ENCODE measurements around the gene ZNF473. TPM values are rescaled to one million over a fixed set of nuclear protein-coding genes. Genes with fewer than 3 reads are reported as not detected.

Gene ZNF473
- total RNA-seq, 2 experiments from 2014 or later = 16.9 to 23.1 TPM

DNA sequence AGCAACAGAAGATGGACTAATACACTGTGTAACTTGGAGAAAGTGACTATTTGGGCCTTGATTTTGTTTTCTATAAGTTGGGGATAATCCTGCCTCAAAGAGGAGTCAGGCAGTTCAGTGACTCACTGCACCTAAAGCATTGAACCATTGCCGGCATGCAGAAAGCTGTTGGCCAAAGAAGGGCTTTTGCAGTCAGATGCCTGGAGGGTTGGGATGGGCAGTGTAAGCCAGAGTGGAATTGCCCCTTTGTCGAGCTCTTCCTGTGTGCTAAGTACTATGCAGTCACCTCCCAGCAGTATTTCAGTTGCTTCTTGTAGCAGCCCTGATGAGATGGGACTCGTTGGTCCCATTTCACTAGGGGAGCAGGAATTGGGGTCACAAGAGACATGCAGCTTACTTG, 11.1 kb downstream of the ZNF473 start:
- H3K36me3 ChIP-seq (ENCODE audit: insufficient read depth, low read length) = peaks cover 92% of the 10 kb centered on the region
- H3K4me3 ChIP-seq (ENCODE audit: low read depth, low read length, poor library complexity, severe bottlenecking) = no peak overlapping the region
- no peaks in the 10 kb centered on the region for H3K79me2 ChIP-seq (ENCODE audit: insufficient read depth, low read depth, low read length)
- H3K9me2 ChIP-seq (ENCODE audit: insufficient read depth, low read length) = no peaks in the 10 kb centered on the region
- H3K9me3 ChIP-seq (ENCODE audit: low read length) = no peaks in the 10 kb centered on the region
- CTCF ChIA-PET (ENCODE audit: unreplicated experiment) = no interaction called here
- H2AFZ ChIP-seq (ENCODE audit: low read length) = no peak overlapping the region
- H4K20me1 ChIP-seq (ENCODE audit: insufficient read depth, low read length) = no peaks in the 10 kb centered on the region; the same call in 1 of the 2 replicates
- DNase-seq (ENCODE audit: low spot score) = no peak
- intact Hi-C loops (cut with micrococcal nuclease; ENCODE audit: unreplicated experiment) = no loop called here
- BruUV-seq (replicated peaks) = no TSS peak
- POLR2A ChIA-PET = no interaction called here
- no peak overlapping the region for H3K4me2 ChIP-seq (ENCODE audit: low read length)
- H3K4me1 ChIP-seq (ENCODE audit: insufficient read depth, low read length, poor library complexity, severe bottlenecking) = no peaks in the 10 kb centered on the region
- no peak overlapping the region for H3K27ac ChIP-seq (ENCODE audit: low read depth, low read length, poor library complexity, severe bottlenecking)
- TF ChIP-seq EZH2phosphoT487 (IDR thresholded peaks at IDR 0.05; ENCODE audit: borderline replicate concordance, low read depth, low read length) = no peak
- TF ChIP-seq, protein P1, sequence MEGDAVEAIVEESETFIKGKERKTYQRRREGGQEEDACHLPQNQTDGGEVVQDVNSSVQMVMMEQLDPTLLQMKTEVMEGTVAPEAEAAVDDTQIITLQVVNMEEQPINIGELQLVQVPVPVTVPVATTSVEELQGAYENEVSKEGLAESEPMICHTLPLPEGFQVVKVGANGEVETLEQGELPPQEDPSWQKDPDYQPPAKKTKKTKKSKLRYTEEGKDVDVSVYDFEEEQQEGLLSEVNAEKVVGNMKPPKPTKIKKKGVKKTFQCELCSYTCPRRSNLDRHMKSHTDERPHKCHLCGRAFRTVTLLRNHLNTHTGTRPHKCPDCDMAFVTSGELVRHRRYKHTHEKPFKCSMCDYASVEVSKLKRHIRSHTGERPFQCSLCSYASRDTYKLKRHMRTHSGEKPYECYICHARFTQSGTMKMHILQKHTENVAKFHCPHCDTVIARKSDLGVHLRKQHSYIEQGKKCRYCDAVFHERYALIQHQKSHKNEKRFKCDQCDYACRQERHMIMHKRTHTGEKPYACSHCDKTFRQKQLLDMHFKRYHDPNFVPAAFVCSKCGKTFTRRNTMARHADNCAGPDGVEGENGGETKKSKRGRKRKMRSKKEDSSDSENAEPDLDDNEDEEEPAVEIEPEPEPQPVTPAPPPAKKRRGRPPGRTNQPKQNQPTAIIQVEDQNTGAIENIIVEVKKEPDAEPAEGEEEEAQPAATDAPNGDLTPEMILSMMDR (conservative IDR thresholded peaks at IDR 0.05; ENCODE audit: low read length) = no peak

DNA sequence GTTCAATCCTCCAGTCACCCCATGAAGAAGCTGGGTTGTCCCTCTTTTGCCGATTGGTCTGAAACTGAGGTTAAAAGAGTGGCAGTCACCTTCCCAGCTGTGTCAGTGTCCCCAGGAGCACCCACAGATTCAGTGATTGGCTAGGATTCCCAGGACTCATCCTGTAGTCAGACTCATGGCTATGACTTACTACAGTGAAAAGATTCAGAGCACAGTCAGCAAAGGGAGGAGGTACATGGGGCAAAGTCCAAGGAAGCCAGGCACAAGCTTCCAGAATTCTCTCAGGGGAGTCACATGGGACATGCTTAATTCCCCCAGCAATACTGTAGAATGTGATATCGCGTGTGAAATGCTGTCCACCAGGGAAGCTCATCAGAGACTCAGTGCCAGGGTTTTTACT, 14.2 kb downstream of the ZNF473 start:
- intact Hi-C loops (cut with micrococcal nuclease; ENCODE audit: unreplicated experiment) = no loop called here
- Histone ChIP-seq H3K4me3 (ENCODE audit: low read depth, low read length, poor library complexity, severe bottlenecking) (no peak overlapping the region), H3K4me2 (ENCODE audit: low read length) (no peak overlapping the region), H3K4me1 (ENCODE audit: insufficient read depth, low read length, poor library complexity, severe bottlenecking) (no peaks in the 10 kb centered on the region), H3K9me3 (ENCODE audit: low read length) (no peaks in the 10 kb centered on the region), H2AFZ (ENCODE audit: low read length) (no peak overlapping the region), H3K79me2 (ENCODE audit: insufficient read depth, low read depth, low read length) (no peaks in the 10 kb centered on the region), H3K27ac (ENCODE audit: low read depth, low read length, poor library complexity, severe bottlenecking) (no peak overlapping the region), H3K9me2 (ENCODE audit: insufficient read depth, low read length) (no peaks in the 10 kb centered on the region), H4K20me1 (ENCODE audit: insufficient read depth, low read length) (no peaks in the 10 kb centered on the region; the same call in 1 of the 2 replicates), H3K36me3 (ENCODE audit: insufficient read depth, low read length) (peaks cover 90% of the 10 kb centered on the region)
- ChIA-PET CTCF (ENCODE audit: unreplicated experiment) (no interaction called here), POLR2A (no interaction called here)
- TF ChIP-seq EZH2phosphoT487 (IDR thresholded peaks at IDR 0.05; ENCODE audit: borderline replicate concordance, low read depth, low read length) = no peak
- TF ChIP-seq, protein P1 (conservative IDR thresholded peaks at IDR 0.05; ENCODE audit: low read length) = no peak
- no peak for DNase-seq (ENCODE audit: low spot score)
- no TSS peak for BruUV-seq (replicated peaks)

DNA sequence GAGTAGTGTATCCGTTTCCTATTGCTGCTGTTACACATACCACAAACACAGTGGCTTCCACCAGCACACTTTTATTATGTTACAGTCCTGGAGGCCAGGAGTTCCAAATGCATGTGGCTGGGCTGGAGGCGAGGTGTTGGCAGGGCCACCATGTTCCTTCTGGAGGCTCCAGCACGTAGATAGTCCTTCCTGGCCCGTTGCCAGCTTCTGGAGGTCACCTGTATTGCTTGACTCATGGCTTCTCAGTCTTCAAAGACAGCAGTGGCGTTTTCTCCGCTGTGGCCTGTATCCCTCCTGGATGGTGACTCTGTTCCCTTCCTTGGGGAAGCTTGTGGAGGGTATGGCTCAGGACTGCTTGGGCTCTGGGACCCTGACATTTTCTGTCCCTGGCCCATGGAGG, 15.2 kb downstream of the ZNF473 start:
- CTCF ChIA-PET (ENCODE audit: unreplicated experiment) = no interaction called here
- Histone ChIP-seq H4K20me1 (ENCODE audit: insufficient read depth, low read length) (no peaks in the 10 kb centered on the region; the same call in 1 of the 2 replicates), H3K79me2 (ENCODE audit: insufficient read depth, low read depth, low read length) (no peaks in the 10 kb centered on the region), H3K4me3 (ENCODE audit: low read depth, low read length, poor library complexity, severe bottlenecking) (no peak overlapping the region), H3K36me3 (ENCODE audit: insufficient read depth, low read length) (peaks cover 90% of the 10 kb centered on the region), H3K9me2 (ENCODE audit: insufficient read depth, low read length) (no peaks in the 10 kb centered on the region), H3K9me3 (ENCODE audit: low read length) (no peaks in the 10 kb centered on the region), H3K4me2 (ENCODE audit: low read length) (no peak overlapping the region), H2AFZ (ENCODE audit: low read length) (no peak overlapping the region), H3K27ac (ENCODE audit: low read depth, low read length, poor library complexity, severe bottlenecking) (no peak overlapping the region), H3K4me1 (ENCODE audit: insufficient read depth, low read length, poor library complexity, severe bottlenecking) (no peaks in the 10 kb centered on the region)
- intact Hi-C loops (cut with micrococcal nuclease; ENCODE audit: unreplicated experiment) = no loop called here
- BruUV-seq (replicated peaks) = no TSS peak
- no peak for TF ChIP-seq EZH2phosphoT487 (IDR thresholded peaks at IDR 0.05; ENCODE audit: borderline replicate concordance, low read depth, low read length)
- TF ChIP-seq, protein P1 (conservative IDR thresholded peaks at IDR 0.05; ENCODE audit: low read length) = no peak
- no peak for DNase-seq (ENCODE audit: low spot score)
- POLR2A ChIA-PET = no interaction called here
